H4 (cell line): ENCODE data around the gene HYAL2. TPM values are rescaled to one million over a fixed set of nuclear protein-coding genes. Genes with fewer than 3 reads are reported as not detected.

Source experiments
- DNase-seq: peaks from one replicate; pipeline ENCODE4 v3.0.0-alpha.2; 2015; ENCODE audit warnings: low spot score
- total RNA-seq: library from RNA; depleted of rRNA; stranded (reverse); fragments of >200 nt; shearing (Covaris generic); gene quantifications from 2 replicates; pipeline ENCODE4 v1.2.3, GENCODE V29; 2014

Gene HYAL2
- total RNA-seq, 1 experiment from 2014 or later = 41.1 TPM

DNA sequence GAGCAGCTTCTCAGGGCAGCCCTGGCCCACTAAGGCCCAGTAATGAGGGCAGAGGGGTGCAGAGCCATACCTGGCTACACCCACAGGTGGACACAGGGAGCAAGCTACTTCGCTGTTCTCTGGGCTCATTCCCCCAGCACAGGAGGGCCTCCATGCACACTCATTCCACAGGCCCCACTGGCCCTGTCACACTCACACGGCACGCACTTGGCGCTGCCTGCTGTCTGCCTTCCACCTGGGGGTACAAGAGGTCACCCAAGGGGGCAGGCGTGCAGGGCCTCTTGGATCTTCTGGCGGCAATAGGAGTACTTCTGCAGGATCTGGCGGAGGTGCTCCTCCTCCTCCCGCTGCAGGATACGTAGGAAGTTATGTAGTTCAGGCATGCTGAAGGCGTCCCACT, 7.8 kb upstream of the HYAL2 start:
- DNase-seq = no peak

DNA sequence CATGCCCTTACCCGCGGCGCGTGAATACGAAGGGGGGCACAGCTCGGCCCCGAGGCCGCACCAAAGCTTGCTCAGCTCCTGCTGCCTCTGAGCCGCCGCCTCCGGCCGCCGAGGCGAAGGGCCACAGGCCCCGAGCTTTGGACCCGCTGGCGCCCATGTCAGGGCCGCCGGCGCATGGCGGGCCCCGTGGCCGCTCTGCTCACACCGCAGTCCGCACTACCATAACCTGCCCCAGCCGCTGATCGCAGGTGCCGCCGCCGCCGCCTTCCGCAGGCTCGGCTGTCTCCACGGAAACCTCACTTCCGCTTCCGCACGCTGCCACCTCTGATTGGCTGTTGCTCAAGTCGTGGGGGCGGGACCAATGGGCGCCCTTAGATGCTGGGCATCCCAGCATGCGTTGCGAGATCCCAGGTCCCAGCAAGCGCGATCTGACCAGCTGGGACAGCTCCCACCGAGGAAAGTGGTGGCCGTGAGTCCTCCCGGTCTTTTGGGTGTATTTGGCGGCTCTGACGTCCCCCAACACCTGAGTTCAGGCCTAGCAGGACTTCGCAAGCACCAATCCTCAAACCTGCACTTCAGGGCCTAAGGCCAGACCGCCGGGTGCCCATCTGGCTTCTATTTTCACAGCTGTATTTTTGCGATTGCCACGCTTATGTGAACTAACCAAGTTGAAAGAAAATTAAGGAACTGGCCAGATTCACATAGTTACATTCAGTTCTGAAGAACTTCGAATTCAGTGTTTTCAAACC, 5.6 kb upstream of the HYAL2 start, which contains the start of gene TUSC2:
TUSC2 (minus strand) TSS at position 281 of the 749 bp plus-strand sequence; CDS start at position 157, 124 bp downstream.
- DNase-seq = peak; percentile 91

DNA sequence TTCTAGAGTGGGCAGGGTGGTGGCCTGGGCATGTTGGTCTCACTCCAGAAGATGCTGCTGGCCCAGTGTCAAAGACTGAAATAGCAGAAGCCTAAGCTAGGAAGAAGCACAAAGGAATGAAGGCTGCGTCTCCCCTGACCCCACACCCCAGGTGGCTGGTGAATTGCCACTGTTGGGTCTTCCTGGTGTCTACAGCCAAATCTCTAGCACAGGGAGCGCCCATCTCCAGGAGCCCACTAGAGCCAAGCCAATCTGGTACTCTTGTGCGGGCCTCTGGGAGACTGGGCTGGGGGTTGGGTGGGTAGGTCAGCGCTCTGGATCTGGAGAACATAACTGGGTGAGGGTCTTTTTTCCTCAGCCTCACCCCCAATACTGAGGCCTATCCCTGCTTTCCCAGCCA, 4.6 kb upstream of the HYAL2 start:
- no peak for DNase-seq

DNA sequence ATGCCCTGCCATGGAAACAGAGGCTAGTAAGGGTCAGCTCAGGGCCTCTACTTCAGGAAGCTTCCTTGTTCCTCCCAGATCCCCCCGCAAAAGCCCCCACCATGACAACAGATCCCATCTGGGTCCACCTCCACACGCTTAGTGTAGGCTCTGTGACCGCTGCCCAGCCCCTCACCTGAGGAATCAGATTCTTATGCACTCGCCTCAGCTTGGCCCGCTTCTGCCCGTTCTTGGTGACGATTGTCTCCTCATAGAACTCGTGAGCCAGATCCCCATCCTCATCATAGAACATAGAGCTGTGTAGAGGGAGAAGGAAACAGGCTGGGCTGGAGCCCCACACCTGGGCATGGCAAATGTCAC, 3.6 kb upstream of the HYAL2 start:
- no peak for DNase-seq

DNA sequence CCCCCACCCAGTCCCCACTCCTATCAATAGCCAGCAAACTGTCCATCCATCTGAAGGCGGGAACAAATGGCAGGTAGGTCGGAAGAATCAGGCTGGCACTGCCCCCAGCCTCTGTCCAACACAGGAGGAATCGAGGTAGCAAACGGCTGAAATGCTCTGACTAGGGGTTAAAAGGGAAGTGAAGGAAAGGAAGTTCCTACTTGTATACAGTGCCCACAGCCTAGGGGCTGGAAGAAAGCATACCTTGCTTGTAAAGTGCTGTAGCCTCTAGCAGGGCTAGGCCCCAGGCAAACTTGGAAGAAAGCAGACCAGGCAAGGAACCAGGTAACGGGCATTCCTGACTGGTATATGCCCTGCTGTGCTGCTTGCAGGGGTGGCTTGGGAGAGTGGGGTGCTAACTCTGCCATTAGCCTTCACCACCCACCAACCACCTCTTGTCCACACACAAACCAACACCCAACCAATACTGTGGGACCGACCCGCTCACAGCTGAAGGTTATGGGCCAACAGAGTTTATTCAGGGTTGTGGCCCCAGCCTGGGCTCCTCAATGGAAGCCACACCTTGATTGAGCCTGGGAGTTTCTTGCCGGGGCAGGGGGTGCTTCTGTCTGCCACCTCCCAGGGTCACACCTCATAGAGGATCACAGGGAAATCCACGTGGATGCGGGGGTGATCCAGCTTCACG, 3.1 kb upstream of the HYAL2 start:
- DNase-seq = no peak

DNA sequence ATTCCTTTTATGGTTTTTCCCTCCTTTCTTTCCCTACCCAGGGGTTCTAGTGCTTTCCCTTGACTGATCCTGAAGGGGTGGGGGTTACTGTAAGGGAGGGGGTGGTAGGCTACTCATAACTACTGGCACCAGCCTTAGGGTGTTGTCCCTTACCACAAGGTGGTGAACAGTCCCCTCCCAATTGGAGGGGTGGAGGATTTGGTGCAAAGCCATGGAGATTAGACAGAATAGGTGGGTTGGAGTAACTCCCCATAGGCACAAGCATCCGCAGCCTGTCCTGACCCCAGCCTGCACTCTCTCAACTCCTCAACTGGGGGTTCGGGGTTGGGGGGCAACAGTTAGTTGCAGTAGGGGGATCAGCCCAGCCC, 2.6 kb upstream of the HYAL2 start:
- no peak for DNase-seq

DNA sequence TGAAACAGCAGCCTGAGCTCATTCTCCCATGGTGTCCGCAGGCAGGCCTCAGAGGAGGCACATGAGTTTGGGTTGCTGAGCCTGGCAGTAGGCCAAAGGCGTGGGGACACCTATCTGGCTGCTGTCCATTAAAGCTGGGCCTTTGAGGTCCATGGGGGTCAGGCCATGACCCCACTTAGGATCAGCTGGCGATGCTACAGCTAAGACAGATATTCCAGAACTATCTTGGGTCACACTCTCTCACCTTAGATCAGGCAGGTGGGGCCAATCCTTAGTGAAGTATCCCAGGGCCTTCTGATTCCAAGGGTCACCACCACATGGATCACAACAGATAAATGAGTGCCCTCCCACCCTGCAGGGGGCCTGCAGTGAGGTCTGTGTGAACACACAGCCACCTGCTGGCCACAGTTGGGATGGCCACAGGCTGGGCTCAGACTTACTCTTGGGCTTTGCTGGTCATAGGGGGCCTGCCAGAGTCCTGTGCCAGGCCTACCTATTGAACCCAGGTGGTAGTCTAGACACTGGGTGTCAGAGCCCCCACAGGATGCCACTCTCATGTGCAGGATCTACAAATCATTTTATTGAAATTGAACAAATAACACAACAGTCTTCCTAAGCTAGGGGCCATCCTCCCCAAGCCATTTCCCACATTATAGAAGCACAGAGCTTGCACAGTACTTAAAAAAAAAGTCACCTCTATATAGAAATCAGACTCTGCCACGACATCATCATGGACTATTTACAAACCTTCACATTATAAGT, 2.0 kb upstream of the HYAL2 start:
- no peak for DNase-seq

DNA sequence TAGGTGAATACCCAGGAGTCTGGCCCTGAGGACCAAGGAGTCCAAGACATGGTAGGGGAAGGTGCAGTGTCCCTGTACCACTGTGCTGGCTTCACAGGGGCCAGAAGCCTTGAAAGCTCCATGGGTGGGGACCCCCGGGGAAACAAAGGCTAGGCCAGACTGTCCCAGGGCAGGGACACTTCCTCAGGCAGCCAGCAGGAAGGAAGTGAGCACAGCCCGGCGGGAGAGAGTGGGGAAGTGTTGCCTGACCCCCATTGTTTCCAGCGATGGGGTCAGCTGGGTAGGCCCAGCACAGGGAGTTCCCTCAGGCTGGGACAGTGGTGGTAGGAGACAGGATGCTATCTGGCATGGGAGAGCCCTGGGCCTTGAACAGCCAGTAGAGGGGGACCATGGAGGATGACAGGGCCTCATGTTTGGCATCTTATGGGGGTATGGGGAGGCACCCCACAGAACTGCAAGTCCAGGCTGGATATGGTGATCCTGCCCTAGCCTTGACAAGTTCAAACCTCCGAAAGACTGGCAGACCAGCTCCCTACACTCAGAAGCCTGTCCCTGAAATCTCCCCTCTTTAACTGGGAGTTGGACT, 1.2 kb upstream of the HYAL2 start:
- no peak for DNase-seq

DNA sequence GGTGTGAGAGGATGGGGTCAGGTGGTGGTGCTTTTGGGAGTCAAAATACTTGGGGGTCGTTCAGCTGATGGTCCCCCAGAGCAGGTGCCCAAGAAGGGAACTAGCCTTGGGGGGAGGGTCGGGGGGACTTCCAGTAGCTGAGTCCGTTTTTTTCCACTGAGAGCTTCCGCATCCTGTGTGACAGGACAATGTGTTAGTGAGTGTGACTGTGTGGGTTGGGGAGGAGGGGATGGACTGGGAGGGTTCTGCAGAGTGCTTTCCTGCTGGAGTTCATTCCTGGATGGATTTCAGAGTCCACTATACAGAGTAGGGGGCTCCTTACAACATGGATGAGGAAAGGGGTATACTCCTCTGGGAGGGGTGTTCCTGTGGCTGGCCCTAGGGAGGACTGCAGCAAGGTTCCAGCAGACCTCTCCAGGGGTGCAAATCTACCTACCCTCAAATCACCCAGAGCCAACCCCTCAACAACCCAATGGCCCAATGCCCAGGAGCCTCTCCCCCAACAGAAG, 601 bp upstream of the HYAL2 start:
- DNase-seq = no peak

DNA sequence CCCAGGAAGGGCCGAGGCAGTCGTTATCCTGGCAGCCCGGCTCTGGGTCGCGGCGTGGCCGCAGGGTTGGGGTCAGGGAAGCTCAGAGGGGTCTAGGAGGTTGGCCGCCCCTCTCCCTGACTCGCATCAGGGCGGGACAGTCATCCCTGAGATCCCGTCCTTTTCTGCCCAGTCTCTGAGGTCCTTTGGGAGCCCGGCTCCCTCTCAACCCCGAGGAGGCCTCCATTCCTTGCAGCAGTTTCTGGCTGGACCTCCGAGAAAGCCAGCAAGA, 495 bp downstream of the HYAL2 start:
- no peak for DNase-seq

DNA sequence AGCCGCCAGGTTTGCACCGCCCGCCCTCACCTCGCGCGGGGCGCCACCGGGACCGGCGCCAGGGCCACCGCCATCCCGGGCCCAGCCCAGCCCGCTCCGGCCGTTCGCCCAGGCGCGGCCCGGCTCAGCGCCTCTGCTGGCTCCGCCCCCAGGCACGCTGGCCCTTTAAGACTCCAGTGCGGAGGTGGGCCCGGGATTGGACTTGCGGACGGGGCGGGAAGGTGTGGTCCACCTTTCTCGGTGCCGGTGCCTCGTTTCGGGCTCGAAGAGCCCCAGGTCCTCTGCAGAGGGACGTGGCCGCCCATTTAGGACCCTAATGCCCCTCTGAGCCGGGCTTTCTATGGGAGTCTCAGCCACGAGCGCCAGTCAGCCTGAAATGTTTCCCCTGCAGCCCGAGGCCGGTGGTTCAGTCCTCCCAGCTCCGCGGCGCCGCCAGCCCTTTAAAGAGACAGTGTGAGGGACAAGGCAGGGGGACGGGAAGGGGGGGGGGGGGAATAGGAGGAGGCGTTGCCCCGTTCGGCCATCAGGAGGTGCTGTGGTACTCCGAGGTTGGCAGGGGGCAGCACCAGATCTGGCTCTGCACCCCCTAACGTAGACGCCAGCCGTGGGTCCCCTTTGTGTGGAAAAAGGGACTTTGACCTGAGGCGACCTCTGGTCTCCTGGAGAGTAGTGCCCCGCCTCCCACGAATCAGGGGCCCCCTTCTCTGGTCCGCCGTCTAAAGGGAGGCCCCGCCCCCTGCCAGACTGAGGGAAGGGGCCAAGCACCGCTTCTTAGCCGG, 1.0 kb downstream of the HYAL2 start:
- DNase-seq = peak; percentile 75

DNA sequence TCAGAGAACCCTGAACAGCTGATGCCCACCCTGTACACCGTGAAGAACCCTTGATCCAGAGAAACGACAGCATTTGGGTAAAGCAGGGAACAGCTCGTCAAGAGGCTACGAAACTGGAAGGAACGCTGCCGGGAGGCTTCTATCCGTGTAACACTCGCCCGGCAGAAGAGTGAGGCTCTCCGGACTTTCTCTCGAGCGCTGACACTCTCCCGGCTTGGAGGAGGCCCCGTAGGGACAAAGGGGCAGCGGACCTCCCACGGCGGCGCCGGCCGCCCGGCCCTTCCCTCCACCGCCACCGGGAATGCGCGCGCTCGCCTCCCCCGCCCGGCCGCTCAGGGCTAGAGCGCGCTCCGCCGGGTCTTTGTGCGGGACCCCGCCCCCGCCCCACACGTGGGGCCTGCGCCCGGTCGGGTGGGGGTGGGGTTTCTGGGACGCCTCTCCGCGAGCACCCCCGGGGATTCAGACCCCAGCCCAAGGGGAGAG, 1.7 kb downstream of the HYAL2 start:
- no peak for DNase-seq

DNA sequence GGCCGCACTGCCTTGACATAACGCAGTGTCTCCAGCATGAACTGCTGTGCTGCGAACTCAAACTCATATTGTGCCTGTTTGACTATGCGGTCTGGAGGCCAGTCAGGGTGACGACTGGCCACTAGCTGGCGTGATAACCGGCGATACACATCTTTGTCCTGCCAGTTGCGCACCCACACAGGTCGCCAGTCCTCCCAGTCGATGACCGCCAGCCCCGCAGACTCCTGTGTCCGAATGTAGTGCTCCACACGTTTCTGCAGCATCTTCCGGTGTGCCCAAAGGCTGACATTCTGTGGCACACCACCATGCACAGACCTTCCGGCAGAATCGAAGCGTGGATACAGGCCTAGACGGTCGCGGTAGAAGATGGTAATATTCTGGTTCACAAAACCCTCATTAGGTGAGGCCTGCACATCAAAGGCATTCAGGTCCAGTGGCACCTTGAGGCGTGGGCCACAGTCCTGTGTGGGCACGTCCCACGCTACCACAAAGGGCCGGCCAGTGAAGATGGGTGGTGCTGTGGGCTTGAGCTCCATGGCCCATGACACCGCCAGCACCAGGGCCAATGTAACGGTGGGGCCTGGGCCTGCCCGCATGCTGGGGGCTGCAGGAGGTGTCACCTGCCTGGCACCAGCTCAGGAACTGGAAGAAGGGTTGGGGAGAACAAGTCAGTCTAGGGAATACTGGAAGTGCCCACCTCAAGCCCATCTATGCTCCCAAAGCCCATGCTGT, 2.5 kb downstream of the HYAL2 start:
- DNase-seq = no peak

DNA sequence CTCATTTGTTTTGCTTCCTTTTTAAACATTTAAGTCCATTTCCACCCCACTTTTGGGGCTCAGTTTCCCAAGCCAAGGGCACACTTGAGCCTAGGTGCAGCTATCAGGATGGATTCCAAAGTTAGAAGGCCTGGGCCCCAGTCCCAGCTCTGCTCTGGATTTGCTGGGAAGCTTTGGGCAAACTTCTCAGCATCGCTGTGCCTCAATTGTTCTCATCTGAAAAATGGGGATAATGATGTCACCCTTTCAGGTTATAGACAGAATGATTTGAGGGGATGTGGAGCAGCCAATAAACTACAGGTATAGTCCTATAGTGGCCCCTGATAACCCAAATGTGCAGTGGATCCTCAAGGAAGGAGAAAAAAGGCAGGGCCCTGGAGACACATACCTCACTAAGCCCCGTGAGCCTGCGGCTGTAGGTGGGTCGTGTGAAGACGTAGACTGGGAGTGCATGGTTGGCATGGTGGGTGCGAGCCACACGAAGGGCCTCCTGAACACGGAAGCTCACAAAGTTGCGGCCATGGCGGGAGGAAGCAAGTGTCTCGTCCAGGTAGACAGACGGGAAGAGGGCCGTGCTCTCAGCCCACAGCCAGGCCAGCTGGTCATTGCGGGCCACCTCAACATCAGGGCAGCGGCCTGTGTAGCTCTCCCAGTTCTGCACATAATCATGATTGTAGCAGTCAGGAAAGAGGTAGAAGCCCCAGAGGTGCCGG, 3.2 kb downstream of the HYAL2 start:
- no peak for DNase-seq

DNA sequence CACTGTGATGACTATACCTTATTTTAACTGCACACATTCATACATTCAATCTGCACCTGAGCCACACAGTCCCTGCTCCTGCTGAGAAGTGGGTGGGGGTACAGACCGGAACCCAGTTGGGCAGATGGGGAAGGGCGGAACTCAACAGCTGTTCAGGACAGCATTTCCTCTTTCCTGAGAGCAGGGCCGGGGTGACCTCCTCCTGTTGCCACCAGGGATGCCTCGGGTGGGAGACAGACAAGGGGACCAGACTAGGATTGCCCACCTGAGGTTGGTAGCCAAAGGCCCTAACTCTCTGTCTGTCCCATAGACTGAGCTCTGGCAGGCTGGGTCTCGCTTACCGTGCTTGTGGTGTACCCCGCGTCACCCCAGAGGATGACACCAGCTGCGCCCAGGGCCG, 3.9 kb downstream of the HYAL2 start:
- DNase-seq = no peak

DNA sequence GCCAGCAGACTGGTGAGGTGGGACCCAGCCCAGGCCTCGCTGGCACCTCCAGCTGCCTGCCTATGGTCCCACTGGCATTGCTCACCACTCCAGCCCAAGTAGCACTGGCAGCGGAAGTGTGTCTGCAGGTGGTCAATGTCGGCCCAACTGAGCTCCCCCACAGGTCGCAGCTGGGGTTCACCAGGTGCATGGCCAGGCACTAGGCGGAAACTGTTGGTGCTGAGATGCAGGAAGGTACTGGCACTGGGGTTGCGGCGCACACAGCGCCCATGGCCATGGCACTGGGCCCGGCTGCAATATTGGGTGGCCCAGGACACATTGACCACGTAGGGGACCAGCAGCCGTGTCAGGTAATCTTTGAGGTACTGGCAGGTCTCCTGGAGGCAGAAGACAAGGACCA, 4.4 kb downstream of the HYAL2 start:
- DNase-seq = no peak

DNA sequence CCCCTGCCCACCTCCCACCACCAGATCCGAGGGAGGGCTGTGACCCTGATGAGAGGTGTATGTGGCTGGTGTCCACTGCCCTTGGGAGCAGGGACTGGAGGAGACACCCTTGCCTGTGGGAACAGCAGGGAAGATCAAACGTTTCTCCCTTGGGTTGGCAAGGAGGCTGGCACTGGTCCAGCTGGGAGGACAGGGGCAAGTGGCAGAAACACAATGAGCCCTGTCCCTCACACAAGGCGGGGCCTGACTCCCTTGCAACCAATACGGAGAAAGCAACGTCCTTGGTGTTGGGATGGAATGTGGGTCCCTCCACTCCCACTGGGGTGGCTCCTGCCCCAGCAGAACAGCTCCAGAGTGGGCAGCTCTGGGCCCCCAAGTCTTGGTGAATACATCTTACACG, 5.2 kb downstream of the HYAL2 start:
- no peak for DNase-seq

DNA sequence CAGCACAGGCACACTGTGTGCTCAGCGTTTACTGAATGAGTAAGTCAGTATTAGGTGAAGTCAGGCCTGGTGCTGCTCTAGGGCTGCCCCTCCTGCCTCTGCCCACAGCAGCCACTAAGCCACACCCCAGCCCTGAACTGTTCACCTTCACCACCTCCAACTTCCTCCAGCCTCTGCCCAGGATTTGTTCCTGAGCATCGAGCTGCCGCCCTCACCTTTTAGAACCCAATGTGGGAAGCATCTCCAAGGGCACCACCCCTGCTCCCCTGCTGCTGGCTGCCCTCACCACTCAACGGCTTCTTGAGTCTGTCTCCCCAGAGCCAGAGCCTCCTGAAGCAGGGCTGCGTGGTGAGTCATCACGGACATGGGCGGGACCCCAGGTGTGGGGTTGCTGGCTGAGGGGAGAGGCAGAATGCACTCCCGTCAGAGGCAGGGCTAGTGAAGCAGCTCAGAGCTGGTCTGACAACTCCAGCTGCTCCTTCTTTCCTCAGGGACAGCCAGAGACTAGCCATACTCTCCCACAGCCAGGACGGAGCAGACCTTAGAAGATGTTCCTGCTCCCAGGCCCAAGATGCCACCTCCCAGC, 5.8 kb downstream of the HYAL2 start:
- peak; percentile 75 for DNase-seq

DNA sequence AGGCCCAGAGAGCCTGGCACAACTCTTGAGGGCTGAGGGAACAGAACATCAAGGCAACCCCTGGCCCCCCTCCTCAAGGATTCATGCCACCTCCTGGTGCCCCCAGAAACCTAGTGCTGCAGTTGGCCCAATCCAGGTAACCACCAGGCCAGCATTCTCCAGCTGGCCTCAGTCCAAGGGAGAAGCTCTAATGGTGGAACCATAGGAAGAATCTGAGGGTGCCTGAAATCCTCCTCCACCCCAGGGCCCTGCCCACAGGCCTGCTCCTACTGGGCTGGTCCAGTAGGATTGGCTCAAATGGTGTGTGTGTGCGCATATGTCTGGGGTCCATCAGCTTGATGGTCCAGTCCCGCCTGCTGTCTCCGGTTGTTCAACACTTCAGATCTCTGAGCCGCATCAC, 7.7 kb downstream of the HYAL2 start:
- DNase-seq = no peak

DNA sequence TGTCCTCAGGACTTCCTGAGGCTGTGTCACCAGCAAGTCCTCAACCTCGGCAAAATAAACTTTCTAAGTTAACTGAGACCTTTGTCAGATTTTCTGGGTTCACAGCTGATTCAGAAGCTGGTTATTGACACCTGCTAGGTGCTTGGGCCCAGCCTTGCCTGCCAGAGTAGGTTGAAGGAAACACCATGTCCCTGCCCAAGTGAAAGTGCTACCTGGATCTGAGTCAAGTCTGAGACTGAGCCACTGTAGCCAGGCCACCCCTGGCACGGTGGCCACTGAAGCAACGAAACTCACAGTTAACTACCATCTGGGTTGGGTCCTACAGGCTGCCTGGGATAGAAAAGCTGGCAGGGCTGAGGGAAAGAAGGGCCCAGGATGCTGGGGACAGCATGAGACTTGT, 8.2 kb downstream of the HYAL2 start:
- DNase-seq = no peak
